GM19025 (cell line): Measurements from ENCODE around the gene EPB41L4A.

Experiments used
- ATAC-seq: cut with Tn5 transposase; IDR thresholded peaks from one replicate; pipeline ENCODE4 v1.9.1; 2021; ENCODE audit warnings: mild to moderate bottlenecking, low read depth, moderate library complexity; ENCODE audit not compliant: unreplicated experiment

EPB41L4A gene

GRCh38 chr5:112123086-112123485 is 296.0 kb downstream of the EPB41L4A start:
- no peak for ATAC-seq

GRCh38 chr5:112122353-112122752 is 296.7 kb downstream of the EPB41L4A start:
- no peak for ATAC-seq

- ATAC-seq = no peak
Measured at GRCh38 chr5:112121258-112121657, 297.8 kb downstream of the EPB41L4A start.

GRCh38 chr5:112119969-112120368 is 299.1 kb downstream of the EPB41L4A start:
- no peak for ATAC-seq

GRCh38 chr5:112119508-112119907 is 299.6 kb downstream of the EPB41L4A start:
- no peak for ATAC-seq

- ATAC-seq = no peak
Measured at GRCh38 chr5:112117551-112117950, 301.5 kb downstream of the EPB41L4A start.

- peak; percentile 62 for ATAC-seq
Measured at GRCh38 chr5:112116371-112116770, 302.7 kb downstream of the EPB41L4A start.

- no peak for ATAC-seq
Measured at GRCh38 chr5:112113565-112113964, 305.5 kb downstream of the EPB41L4A start.
